Kidney epithelial cell (primary cell): ENCODE results near the gene PMM1. TPM values are rescaled to one million over a fixed set of nuclear protein-coding genes. Genes with fewer than 3 reads are reported as not detected.

Experiments
- DNase-seq: peaks from one replicate; pipeline ENCODE4 v3.0.0-alpha.2; 2010; ENCODE audit warnings: low read depth
- H3K27me3 ChIP-seq: 2 replicates; pipeline ENCODE4 v1.6.0; 2011; ENCODE audit warnings: low read length; ENCODE audit not compliant: control insufficient read depth, insufficient read depth
- H3K36me3 ChIP-seq: 2 replicates; pipeline ENCODE4 v1.5.1; 2011; ENCODE audit warnings: low read length; ENCODE audit not compliant: control insufficient read depth, insufficient read depth
- H3K4me3 ChIP-seq: 2 replicates; pipeline ENCODE4 v1.5.1; 2011; ENCODE audit warnings: low read depth, mild to moderate bottlenecking, control low read depth, low read length
- total RNA-seq: library from RNA; depleted of rRNA; stranded (reverse); fragments of >200 nt; gene quantifications from 2 replicates; pipeline ENCODE4 v1.2.3, GENCODE V29; 2015
- TF ChIP-seq, protein P1 (sequence below): IDR thresholded peaks from 2 replicates; pipeline ENCODE4 v1.5.1; 2011; ENCODE audit warnings: mild to moderate bottlenecking, moderate library complexity, low read length, control low read depth, inconsistent platforms; ENCODE audit not compliant: insufficient read depth, poor library complexity, severe bottlenecking

Gene PMM1
- total RNA-seq, 1 donor from 2014 or later: 32.2 TPM

GRCh38 chr22:41548830-41549211, 40.8 kb downstream of the PMM1 start:
- no peak for DNase-seq
- TF ChIP-seq, protein P1, sequence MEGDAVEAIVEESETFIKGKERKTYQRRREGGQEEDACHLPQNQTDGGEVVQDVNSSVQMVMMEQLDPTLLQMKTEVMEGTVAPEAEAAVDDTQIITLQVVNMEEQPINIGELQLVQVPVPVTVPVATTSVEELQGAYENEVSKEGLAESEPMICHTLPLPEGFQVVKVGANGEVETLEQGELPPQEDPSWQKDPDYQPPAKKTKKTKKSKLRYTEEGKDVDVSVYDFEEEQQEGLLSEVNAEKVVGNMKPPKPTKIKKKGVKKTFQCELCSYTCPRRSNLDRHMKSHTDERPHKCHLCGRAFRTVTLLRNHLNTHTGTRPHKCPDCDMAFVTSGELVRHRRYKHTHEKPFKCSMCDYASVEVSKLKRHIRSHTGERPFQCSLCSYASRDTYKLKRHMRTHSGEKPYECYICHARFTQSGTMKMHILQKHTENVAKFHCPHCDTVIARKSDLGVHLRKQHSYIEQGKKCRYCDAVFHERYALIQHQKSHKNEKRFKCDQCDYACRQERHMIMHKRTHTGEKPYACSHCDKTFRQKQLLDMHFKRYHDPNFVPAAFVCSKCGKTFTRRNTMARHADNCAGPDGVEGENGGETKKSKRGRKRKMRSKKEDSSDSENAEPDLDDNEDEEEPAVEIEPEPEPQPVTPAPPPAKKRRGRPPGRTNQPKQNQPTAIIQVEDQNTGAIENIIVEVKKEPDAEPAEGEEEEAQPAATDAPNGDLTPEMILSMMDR: no peak
- Histone ChIP-seq H3K36me3 (no peaks in the 10 kb centered on the region), H3K27me3 (no peaks in the 10 kb centered on the region), H3K4me3 (no peak overlapping the region)

DNA sequence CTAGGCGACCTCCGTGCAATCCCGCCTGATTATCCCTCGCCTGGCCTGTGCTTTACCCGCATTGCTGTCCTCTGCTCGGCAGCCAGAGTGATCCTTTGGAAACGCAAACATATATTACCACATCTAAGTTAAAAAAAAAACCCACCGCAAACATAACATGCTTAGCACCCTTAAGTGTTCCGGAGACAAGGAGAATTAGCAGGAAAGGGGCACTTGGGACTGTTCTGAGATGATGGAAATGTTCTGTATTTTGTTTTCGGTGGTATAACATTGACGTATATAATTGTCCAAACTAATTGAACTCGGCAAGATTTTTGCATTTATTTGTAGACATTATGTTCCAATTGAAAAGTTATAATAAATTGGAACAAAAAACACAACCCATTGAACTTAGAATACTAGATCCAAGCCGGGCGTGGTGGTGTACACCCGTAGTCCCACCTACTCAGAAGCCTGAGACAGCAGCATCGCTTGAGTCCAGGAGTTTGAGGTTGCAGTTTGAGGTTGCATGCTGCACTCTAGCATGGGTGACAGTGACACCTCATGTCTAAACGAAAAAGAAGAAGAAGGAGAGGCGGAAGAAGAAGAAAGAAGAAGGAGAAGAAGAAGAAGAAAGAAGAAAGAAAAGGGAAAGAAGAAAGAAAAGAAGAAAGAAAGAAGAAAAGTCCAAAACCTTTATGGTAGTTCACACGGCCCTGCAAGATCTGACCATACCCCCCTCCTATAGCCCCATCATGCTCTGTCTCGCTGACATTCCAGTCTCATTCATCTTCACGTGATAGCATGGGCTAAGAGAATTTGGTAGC, 44.8 kb downstream of the PMM1 start:
- DNase-seq: no peak
- H3K4me3 ChIP-seq: peak overlapping the region; percentile 59
- TF ChIP-seq, protein P1: no peak
- no peaks in the 10 kb centered on the region for H3K27me3 ChIP-seq
- H3K36me3 ChIP-seq: no peaks in the 10 kb centered on the region

- Histone ChIP-seq H3K36me3 (no peaks in the 10 kb centered on the region), H3K4me3 (peak within 1 kb of the TSS; percentile 59), H3K27me3 (no peaks in the 10 kb centered on the region)
- TF ChIP-seq, protein P1: peak; percentile 77
- DNase-seq: peak; percentile 90
Measured at GRCh38 chr22:41543854-41544670, 45.6 kb downstream of the PMM1 start, which contains the start of gene POLR3H. TSS of gene POLR3H (minus strand) at chr22:41544470. CDS start at chr22:41544101, 369 bp downstream.

DNA sequence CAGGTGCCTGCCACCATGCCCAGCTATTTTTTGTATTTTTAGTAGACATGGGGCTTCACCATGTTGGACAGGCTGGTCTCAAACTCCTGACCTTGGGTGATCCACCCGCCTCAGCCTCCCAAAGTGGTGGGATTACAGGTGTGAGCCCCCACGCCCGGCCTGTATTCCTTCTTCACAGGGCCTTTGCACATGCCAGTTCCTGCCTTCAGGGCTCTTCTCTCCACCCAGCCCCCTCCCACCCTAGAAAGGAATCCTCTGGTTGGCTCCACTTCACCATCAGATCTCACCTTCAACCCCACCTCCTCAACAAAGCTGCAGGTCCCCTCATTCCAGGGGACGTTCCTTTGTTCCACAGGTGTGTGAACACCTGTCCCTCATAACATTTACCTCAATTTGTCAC, 47.4 kb downstream of the PMM1 start:
- TF ChIP-seq, protein P1: no peak
- no peaks in the 10 kb centered on the region for H3K36me3 ChIP-seq
- H3K4me3 ChIP-seq: no peak overlapping the region
- DNase-seq: no peak
- H3K27me3 ChIP-seq: no peaks in the 10 kb centered on the region

DNA sequence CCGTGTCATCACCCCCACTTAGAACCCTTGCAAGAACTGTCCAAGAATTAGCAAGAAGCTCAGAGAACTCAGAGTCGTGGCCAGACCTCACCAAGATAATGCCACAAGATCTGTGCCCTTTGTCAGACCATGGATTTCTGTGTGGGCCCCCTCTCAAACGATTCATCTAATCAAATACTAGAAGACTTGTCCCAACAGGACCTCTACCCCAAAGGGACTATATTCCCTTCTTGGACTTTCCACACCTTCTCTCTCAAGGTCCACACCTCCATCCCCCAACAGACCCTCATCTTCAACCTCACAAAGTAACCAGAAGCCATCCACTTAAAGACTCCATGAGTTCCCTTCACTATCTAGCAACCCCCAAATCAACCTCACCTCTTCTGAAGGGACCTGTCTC, 48.2 kb downstream of the PMM1 start:
- Histone ChIP-seq H3K4me3 (no peak overlapping the region), H3K27me3 (no peaks in the 10 kb centered on the region)
- no peak for DNase-seq

More for the DNA sequence above, 48.2 kb downstream of the PMM1 start:
- TF ChIP-seq, protein P1: no peak
- H3K36me3 ChIP-seq: no peaks in the 10 kb centered on the region
